Activated T-cell treated with anti-CD3 and anti-CD28 coated beads, Interleukin-2, amount 50 U/mL, for 4 hours (primary cell): ENCODE measurements around the gene KCNIP4. TPM values are rescaled to one million over a fixed set of nuclear protein-coding genes. Genes with fewer than 3 reads are reported as not detected.

Experiments used
- ATAC-seq, 2 donors: fragments of 200-7000 bp; cut with Tn5 transposase; one replicate each; pipeline ENCODE4 v1.10.0; 2021
- DNase-seq: peaks from one replicate; pipeline ENCODE4 v3.0.0-alpha.2; 2020
- H3K27me3 Mint-ChIP-seq: one replicate; pipeline ENCODE4 v1.8.0; 2021; ENCODE audit warnings: low read depth, mixed read lengths
- H3K36me3 Mint-ChIP-seq: one replicate; pipeline ENCODE4 v1.8.0; 2022; ENCODE audit warnings: mixed read lengths; ENCODE audit not compliant: insufficient read depth
- H3K4me1 Mint-ChIP-seq: one replicate; pipeline ENCODE4 v1.8.0; 2021; ENCODE audit warnings: low read depth, mixed read lengths
- H3K4me3 Mint-ChIP-seq: one replicate; pipeline ENCODE4 v1.8.0; 2021; ENCODE audit warnings: mild to moderate bottlenecking, moderate library complexity, mixed read lengths
- H3K9me3 Mint-ChIP-seq: one replicate; pipeline ENCODE4 v1.8.0; 2021; ENCODE audit warnings: mixed read lengths
- total RNA-seq, 3 donors: library from RNA; stranded (reverse); gene quantifications; one replicate each; pipeline ENCODE4 v1.2.1, GENCODE V29; 2021

KCNIP4 gene
- total RNA-seq, 3 donors from 2014 or later, result not detected

GRCh38 chr4:20982544-20982943 is 966.0 kb downstream of the KCNIP4 start:
- Mint-ChIP-seq H3K27me3 (peaks cover 11% of the 10 kb centered on the region), H3K4me3 (no peak overlapping the region), H3K4me1 (no peaks in the 10 kb centered on the region), H3K9me3 (peaks cover 6% of the 10 kb centered on the region), H3K36me3 (no peaks in the 10 kb centered on the region)
- ATAC-seq (no peak), DNase-seq (no peak)

DNA sequence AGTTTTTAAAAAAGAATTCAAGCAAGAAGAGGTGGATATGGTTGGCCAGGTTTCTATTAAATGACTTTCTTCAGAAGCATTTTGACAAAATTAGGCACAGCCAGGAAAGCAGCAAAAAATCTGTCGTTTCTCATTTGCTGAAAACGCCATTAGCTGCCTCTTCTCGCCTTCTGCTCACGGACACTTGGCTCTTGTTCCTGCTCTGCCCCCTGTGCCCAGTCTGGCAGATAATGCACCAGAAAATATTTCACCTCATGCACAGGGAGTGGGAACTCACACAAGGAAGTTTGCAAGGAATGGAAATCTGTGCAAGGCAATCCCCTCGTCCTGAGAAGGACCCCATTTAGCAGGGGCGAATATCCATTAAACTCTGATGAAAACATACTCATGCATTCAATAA is 988.3 kb downstream of the KCNIP4 start:
- H3K4me1 Mint-ChIP-seq, result peaks cover 1% of the 10 kb centered on the region
- H3K9me3 Mint-ChIP-seq, result no peaks in the 10 kb centered on the region
- ATAC-seq (no peak), DNase-seq (no peak)
- H3K27me3 Mint-ChIP-seq, result no peaks in the 10 kb centered on the region
- no peak overlapping the region for H3K4me3 Mint-ChIP-seq
- no peaks in the 10 kb centered on the region for H3K36me3 Mint-ChIP-seq

GRCh38 chr4:20954541-20954940 is 994.0 kb downstream of the KCNIP4 start:
- DNase-seq, result no peak
- ATAC-seq, result no peak
- H3K9me3 Mint-ChIP-seq, result peaks cover 5% of the 10 kb centered on the region
- no peaks in the 10 kb centered on the region for H3K27me3 Mint-ChIP-seq
- no peak overlapping the region for H3K4me3 Mint-ChIP-seq
- H3K4me1 Mint-ChIP-seq, result peaks cover 2% of the 10 kb centered on the region
- no peaks in the 10 kb centered on the region for H3K36me3 Mint-ChIP-seq

GRCh38 chr4:20944961-20945360 is 1003.6 kb downstream of the KCNIP4 start:
- Mint-ChIP-seq H3K4me3 (no peak overlapping the region), H3K27me3 (no peaks in the 10 kb centered on the region), H3K4me1 (no peaks in the 10 kb centered on the region), H3K9me3 (no peaks in the 10 kb centered on the region), H3K36me3 (no peaks in the 10 kb centered on the region)
- ATAC-seq (no peak), DNase-seq (no peak)

- no peaks in the 10 kb centered on the region for H3K36me3 Mint-ChIP-seq
- H3K9me3 Mint-ChIP-seq, result no peaks in the 10 kb centered on the region
- DNase-seq, result no peak
- no peak for ATAC-seq
- no peak overlapping the region for H3K4me3 Mint-ChIP-seq
- no peaks in the 10 kb centered on the region for H3K4me1 Mint-ChIP-seq
- no peaks in the 10 kb centered on the region for H3K27me3 Mint-ChIP-seq
These were observed 1004.1 kb downstream of the KCNIP4 start for GRCh38 chr4:20944451-20944850.

DNA sequence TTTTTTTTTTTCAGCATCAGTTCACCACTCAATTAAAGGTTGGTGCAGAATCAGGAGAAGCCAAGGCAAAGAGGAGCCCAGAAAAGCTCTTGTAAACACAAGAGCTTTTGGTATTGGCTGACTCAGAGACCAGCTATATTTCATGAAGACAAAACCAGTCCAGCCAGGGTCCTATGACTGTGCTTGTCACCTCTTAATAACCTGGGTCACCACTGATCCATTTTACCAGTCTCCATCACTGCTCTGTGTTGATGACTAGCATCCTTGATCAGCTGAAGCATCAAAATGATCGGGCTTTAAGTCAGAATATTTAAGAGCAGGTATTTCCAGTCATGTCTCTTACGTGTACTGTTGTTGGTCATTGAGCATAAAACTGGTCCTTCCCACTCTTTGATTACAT is 1010.4 kb downstream of the KCNIP4 start:
- ATAC-seq (no peak), DNase-seq (no peak)
- Mint-ChIP-seq H3K9me3 (no peaks in the 10 kb centered on the region), H3K36me3 (no peaks in the 10 kb centered on the region), H3K27me3 (no peaks in the 10 kb centered on the region), H3K4me3 (no peak overlapping the region), H3K4me1 (no peaks in the 10 kb centered on the region)

DNA sequence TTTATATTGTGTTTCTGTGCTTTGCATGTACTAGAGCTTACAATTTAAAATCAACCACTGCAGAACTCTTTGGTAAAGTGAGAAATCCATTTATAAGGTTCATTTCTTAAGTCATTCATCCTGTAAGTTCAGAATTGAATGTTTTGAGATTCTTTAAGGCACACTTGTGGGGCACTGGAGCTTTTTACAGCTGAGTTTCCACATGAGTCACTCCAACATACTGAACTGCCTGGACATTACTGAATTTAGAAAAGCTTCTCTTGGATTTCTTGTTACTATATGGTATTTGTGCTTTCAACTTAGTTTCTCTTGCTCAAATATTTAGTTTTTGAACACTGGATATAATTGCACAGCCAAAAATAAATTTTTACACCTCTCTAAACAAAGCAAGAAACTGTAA is 1022.0 kb downstream of the KCNIP4 start:
- no peak for ATAC-seq
- no peak overlapping the region for H3K4me3 Mint-ChIP-seq
- DNase-seq, result no peak
- H3K27me3 Mint-ChIP-seq, result no peaks in the 10 kb centered on the region
- H3K9me3 Mint-ChIP-seq, result no peaks in the 10 kb centered on the region
- H3K36me3 Mint-ChIP-seq, result no peaks in the 10 kb centered on the region
- H3K4me1 Mint-ChIP-seq, result no peaks in the 10 kb centered on the region

DNA sequence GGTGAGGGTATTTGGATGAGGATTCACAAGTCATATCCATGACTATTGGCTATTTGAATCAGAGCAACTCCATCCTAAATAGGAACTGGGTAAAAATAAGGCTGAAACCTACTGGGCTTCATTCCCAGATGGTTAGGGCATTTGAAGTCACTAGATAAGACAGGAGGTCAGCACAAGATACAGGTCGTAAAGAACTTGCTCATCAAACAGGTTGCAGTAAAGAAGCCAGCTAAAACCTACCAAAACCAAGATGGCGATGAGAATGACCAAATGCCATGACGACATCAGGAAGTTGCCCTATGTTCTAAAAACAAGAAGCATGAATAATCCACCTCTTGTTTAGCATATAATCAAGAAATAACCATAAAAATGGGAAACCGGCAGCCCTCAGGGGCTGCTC is 1023.4 kb downstream of the KCNIP4 start:
- H3K4me1 Mint-ChIP-seq, result no peaks in the 10 kb centered on the region
- peaks cover 5% of the 10 kb centered on the region for H3K9me3 Mint-ChIP-seq
- H3K27me3 Mint-ChIP-seq, result no peaks in the 10 kb centered on the region
- no peak overlapping the region for H3K4me3 Mint-ChIP-seq
- no peaks in the 10 kb centered on the region for H3K36me3 Mint-ChIP-seq
- DNase-seq (no peak), ATAC-seq (no peak)

DNA sequence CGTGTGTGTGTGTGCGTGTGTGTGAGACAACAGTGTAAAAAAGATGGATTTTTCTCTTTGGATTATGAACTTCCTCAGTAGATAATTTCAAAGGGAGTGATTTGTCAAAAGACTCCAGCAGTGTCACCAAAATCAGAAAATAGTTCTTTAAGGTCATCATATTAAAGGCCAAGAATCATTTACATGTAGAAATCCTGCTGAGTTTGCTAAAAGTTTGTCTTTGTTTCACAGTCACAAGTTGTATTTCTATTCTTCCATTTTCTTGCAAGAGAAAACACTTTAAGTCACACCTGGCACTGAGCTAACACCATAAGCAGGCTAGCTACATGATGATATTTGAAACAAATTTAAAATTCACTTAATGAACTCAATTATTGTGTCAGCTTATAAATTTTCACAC is 1025.6 kb downstream of the KCNIP4 start:
- Mint-ChIP-seq H3K4me1 (peaks cover 8% of the 10 kb centered on the region), H3K36me3 (no peaks in the 10 kb centered on the region), H3K4me3 (no peak overlapping the region), H3K27me3 (no peaks in the 10 kb centered on the region), H3K9me3 (peaks cover 5% of the 10 kb centered on the region)
- DNase-seq (no peak), ATAC-seq (no peak)

GRCh38 chr4:20916106-20916505 is 1032.5 kb downstream of the KCNIP4 start:
- DNase-seq (no peak), ATAC-seq (no peak)
- Mint-ChIP-seq H3K36me3 (no peaks in the 10 kb centered on the region), H3K9me3 (peaks cover 3% of the 10 kb centered on the region), H3K27me3 (no peaks in the 10 kb centered on the region), H3K4me3 (peak overlapping the region; percentile 11), H3K4me1 (peaks cover 32% of the 10 kb centered on the region)

DNA sequence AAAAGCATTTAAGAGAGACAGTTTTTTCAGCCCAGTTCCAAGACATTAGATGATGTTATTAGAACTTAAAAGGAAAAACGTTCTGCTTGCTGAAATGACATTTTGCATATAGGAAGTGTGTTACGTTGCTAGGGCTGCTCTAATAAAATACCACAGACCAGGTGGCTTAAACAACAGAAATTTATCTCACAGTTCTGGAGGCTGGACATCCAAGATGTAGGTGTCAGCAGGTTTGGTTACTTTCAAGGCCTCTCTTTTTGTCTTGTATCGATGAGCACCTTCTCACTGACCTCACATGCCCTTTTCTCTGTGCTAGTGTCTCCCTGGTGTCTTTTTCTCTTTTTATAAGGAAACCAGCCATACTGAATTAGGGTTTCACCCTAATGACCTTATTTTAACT is 1043.6 kb downstream of the KCNIP4 start:
- Mint-ChIP-seq H3K36me3 (no peaks in the 10 kb centered on the region), H3K4me3 (no peak overlapping the region)

GRCh38 chr4:20901851-20902250 is 1046.7 kb downstream of the KCNIP4 start:
- ATAC-seq (no peak), DNase-seq (no peak)
- Mint-ChIP-seq H3K27me3 (no peaks in the 10 kb centered on the region), H3K4me1 (no peaks in the 10 kb centered on the region), H3K9me3 (no peaks in the 10 kb centered on the region), H3K4me3 (no peak overlapping the region), H3K36me3 (no peaks in the 10 kb centered on the region)

More for the DNA sequence above, 1043.6 kb downstream of the KCNIP4 start:
- Mint-ChIP-seq H3K9me3 (no peaks in the 10 kb centered on the region), H3K27me3 (no peaks in the 10 kb centered on the region), H3K4me1 (no peaks in the 10 kb centered on the region)
- DNase-seq, result no peak
- no peak for ATAC-seq

GRCh38 chr4:20899591-20899990 is 1049.0 kb downstream of the KCNIP4 start:
- ATAC-seq (no peak), DNase-seq (no peak)
- Mint-ChIP-seq H3K4me3 (no peak overlapping the region), H3K9me3 (no peaks in the 10 kb centered on the region), H3K36me3 (no peaks in the 10 kb centered on the region), H3K27me3 (no peaks in the 10 kb centered on the region), H3K4me1 (no peaks in the 10 kb centered on the region)

GRCh38 chr4:20895988-20896387 is 1052.6 kb downstream of the KCNIP4 start:
- no peaks in the 10 kb centered on the region for H3K27me3 Mint-ChIP-seq
- no peak for ATAC-seq
- H3K36me3 Mint-ChIP-seq, result no peaks in the 10 kb centered on the region
- no peaks in the 10 kb centered on the region for H3K4me1 Mint-ChIP-seq
- H3K9me3 Mint-ChIP-seq, result no peaks in the 10 kb centered on the region
- no peak for DNase-seq
- no peak overlapping the region for H3K4me3 Mint-ChIP-seq

- DNase-seq (no peak), ATAC-seq (no peak)
- H3K4me3 Mint-ChIP-seq, result no peak overlapping the region
- no peaks in the 10 kb centered on the region for H3K4me1 Mint-ChIP-seq
- no peaks in the 10 kb centered on the region for H3K9me3 Mint-ChIP-seq
- no peaks in the 10 kb centered on the region for H3K36me3 Mint-ChIP-seq
- H3K27me3 Mint-ChIP-seq, result no peaks in the 10 kb centered on the region
These were observed 1053.4 kb downstream of the KCNIP4 start for GRCh38 chr4:20895208-20895607.

DNA sequence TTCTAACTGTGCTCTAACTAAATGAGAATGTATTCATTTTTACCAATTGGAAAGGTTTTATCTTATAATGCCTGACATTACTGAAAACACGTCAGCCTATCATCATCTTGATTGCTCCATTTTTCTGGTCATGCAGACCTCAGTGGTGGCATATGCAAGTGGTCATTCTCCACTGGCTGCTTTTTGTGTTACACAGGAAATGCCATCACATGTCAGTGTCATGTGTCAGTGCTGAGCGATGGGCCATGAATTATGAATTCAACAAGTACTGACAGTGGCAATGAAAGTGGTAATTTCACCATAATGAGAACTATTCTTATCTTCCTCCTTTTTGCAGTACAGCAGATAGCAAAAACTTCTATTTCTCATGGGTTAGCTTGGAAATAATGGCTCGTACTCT is 1057.8 kb downstream of the KCNIP4 start:
- Mint-ChIP-seq H3K27me3 (no peaks in the 10 kb centered on the region), H3K9me3 (no peaks in the 10 kb centered on the region), H3K4me3 (no peak overlapping the region), H3K4me1 (no peaks in the 10 kb centered on the region), H3K36me3 (no peaks in the 10 kb centered on the region)
- DNase-seq (no peak), ATAC-seq (no peak)
